GM19099 (cell line): ENCODE results near the gene CDC20.

ENCODE experiments used
- POLR2A ChIP-seq: IDR thresholded peaks from 3 replicates; pipeline ENCODE4 v1.6.1; 2011; ENCODE audit warnings: low read depth; ENCODE audit not compliant: insufficient read length; ENCODE audit errors: extremely low read depth

Gene CDC20

GRCh38 chr1:43321331-43321891 is 37.4 kb upstream of the CDC20 start:
- no peak for TF ChIP-seq POLR2A

GRCh38 chr1:43322506-43322905 is 36.3 kb upstream of the CDC20 start:
- no peak for TF ChIP-seq POLR2A

GRCh38 chr1:43324810-43325209 is 34.0 kb upstream of the CDC20 start:
- no peak for TF ChIP-seq POLR2A

GRCh38 chr1:43325381-43325780 is 33.4 kb upstream of the CDC20 start:
- no peak for TF ChIP-seq POLR2A

- TF ChIP-seq POLR2A = no peak
Observed at GRCh38 chr1:43327549-43328292, 31.1 kb upstream of the CDC20 start.

GRCh38 chr1:43329995-43330751 is 28.6 kb upstream of the CDC20 start:
- no peak for TF ChIP-seq POLR2A

- TF ChIP-seq POLR2A = no peak
Observed at GRCh38 chr1:43331688-43332087, 27.1 kb upstream of the CDC20 start.

GRCh38 chr1:43334453-43335205 is 24.2 kb upstream of the CDC20 start:
- no peak for TF ChIP-seq POLR2A

GRCh38 chr1:43337588-43337987 is 21.2 kb upstream of the CDC20 start, which contains the start of gene MPL:
TSS of gene MPL (plus strand) at chr1:43337818. CDS start at chr1:43337849, 31 bp downstream.
- no peak for TF ChIP-seq POLR2A

GRCh38 chr1:43338001-43338400 is 20.8 kb upstream of the CDC20 start:
- no peak for TF ChIP-seq POLR2A

- TF ChIP-seq POLR2A = no peak
Observed at GRCh38 chr1:43339584-43340232, 19.1 kb upstream of the CDC20 start.

- TF ChIP-seq POLR2A = no peak
Observed at GRCh38 chr1:43340559-43340958, 18.2 kb upstream of the CDC20 start.

- no peak for TF ChIP-seq POLR2A
Observed at GRCh38 chr1:43344267-43344850, 14.4 kb upstream of the CDC20 start.

GRCh38 chr1:43345120-43345519 is 13.7 kb upstream of the CDC20 start:
- TF ChIP-seq POLR2A = no peak
